HG03575 (cell line): ENCODE results near the gene IQSEC1.

Experiments
- ATAC-seq: cut with Tn5 transposase; IDR thresholded peaks from one replicate; pipeline ENCODE4 v1.9.1; 2021; ENCODE audit not compliant: unreplicated experiment, insufficient number of reproducible peaks, low FRiP score; ENCODE audit errors: extremely low read depth

IQSEC1 gene

GRCh38 chr3:12995389-12996180, 77.6 kb downstream of the IQSEC1 start:
- ATAC-seq: no peak

- no peak for ATAC-seq
Measured at GRCh38 chr3:12994607-12995388, 78.4 kb downstream of the IQSEC1 start.

DNA sequence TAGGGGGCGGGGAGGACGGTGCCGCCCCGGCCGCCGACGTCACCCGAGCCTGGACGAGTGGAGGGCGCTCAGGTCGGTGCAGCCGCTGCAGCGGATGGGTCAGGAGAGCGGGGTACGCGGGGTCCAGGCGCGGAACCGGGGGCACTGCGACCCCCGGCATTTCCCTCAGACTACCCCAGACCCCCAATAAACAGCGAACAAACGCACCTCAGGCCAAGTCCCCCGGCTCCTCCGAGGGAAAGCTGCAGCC, 78.9 kb downstream of the IQSEC1 start:
- no peak for ATAC-seq

- no peak for ATAC-seq
Measured at GRCh38 chr3:12993517-12994356, 79.5 kb downstream of the IQSEC1 start.

GRCh38 chr3:12992629-12993516, 80.4 kb downstream of the IQSEC1 start:
- ATAC-seq: no peak

DNA sequence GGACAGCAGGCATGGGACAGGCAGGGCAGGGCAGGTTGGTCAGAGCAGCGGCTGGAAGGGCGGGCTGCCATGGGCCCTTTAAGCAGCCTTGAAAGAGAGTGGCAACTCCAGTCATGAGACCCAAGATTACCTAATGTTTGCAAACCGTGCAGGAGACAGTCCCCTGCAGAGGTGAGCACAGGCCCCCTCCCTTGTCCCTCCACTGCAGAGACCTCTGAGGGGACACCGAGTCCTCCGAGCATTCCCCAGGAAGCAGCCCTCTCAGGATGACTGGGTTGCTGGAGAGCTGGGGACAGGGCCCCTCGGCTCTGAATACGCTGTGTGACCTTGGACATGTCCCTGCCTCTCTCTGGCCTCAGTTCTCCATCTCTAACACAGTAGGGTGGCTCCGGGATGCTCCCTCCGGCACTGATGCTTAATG, 81.4 kb downstream of the IQSEC1 start:
- no peak for ATAC-seq

GRCh38 chr3:12991481-12991837, 81.8 kb downstream of the IQSEC1 start:
- no peak for ATAC-seq

DNA sequence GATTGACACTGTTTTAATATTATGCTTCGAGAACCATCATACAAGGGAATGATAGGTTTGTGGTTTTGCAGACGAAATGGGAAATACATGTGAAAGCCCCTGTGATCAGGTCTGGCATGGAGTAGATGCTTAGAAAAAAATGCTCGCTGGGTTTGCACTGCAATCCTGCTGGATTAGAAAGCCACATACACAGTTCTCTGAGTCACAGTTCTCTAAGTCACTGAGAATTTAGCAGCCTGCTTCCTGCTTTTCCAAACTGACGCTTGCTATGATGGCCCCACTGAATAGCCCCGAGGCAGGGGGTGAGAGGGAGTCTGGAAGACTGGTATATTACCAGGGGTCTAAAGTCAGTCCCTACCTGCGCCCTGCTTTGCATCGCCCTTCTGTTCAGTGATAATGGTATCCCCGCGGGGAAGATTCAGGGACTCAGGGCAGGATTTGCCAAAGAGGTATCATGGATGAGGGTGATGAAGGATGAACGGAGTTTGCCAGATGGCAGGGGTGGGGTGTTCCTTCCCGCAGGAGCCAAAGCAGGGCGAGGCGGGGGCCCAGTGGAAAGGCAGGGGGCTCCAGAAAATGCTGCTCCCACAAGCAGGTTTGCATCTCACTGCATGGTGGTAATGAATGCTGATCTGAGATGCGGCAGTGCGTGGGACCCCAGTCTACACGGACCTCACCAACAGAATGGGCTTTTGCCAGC, 82.3 kb downstream of the IQSEC1 start:
- ATAC-seq: no peak

DNA sequence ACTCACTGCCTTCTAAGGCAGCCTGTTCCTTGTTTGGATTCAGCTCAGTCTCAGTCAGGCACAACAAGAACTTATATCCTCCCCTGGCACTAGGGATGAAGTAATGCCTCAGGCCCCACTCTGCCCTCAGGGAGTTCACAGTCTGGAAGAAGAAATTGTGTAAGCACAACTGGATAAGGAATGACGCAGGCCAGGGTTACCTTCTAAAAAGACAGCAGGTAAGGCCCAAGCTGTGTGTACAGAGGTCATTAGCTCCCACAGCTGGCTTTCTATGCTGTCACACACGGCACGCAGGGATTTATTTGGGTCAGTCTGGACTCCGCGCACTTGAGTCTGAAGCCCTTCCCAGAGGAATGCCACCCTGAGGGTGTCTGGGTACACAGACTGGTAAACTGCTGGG, 82.9 kb downstream of the IQSEC1 start:
- ATAC-seq: no peak

DNA sequence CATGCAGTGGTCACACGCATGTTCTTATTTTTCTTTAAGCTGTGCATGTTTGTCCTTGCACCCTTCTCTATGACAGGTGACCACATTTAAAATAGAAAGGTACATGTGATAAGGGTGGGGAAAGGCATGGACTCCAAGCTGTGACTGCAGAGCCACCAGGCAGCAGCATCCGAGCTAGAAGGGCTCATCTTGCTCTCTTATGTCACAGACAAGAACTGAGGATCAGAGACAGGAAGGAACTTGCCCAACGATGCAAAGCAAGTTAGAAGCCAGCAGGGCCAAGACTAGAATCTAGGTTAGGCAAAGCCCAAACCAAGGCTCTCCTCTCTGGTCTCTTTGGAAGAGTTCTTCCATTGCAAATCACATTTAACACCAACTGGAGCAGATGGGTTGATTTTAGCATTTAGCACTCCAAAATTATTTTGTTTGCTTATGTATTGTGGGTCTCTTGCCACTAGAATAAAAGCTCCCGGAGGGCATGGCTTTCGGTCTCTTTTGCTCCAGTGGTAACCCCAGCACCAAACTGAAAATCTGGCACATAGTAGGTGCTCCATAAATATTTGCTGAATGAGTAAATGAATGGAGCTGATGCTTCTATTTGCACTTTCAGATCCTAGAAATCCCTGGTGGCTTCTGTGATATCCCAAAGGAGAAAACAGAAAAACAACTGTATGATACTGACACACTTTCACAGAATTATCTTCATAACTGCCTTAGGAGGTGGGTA, 84.3 kb downstream of the IQSEC1 start:
- no peak for ATAC-seq

GRCh38 chr3:12987602-12988001, 85.6 kb downstream of the IQSEC1 start:
- ATAC-seq: no peak

GRCh38 chr3:12986986-12987385, 86.2 kb downstream of the IQSEC1 start:
- no peak for ATAC-seq

- no peak for ATAC-seq
Measured at GRCh38 chr3:12986521-12986920, 86.7 kb downstream of the IQSEC1 start.

GRCh38 chr3:12986031-12986430, 87.2 kb downstream of the IQSEC1 start:
- ATAC-seq: no peak

GRCh38 chr3:12985148-12985547, 88.1 kb downstream of the IQSEC1 start:
- ATAC-seq: no peak

DNA sequence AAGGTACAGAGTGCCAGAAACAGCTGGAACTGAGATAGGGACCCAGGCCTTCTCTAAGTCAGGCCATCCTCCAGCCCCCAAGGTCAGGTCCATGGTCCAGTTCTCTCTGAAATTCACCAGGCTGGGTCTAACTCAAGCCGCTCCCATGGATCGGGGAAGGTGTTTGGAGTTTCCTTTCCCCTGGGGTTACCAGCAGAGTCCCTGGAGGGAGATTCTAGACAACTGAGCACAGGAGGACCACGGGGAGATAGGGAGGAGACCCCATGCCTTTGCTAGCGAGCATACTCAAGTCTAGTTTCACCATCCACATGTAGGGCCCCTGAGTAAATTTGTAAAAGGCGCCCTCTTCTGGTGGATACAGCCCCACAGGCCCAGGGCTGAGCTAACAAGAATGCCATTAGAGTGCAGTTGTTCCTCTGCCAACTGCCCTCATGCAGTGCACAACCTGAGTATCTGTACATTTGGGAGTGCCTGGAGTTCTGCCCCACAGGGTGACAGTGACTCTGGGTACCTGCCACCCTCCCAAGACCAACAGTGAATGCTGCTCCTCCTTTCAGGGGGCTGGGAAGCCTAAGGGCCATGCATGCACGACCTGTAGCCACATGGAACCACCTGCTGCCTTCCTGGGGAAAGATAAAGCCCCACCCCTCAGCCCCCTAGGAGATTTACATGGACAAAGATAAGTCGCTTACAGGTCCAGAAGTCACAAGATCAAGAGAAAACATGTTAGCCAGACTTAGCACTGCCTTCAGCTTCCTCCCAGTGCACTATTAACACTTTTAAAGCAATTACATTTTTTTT, 89.0 kb downstream of the IQSEC1 start:
- ATAC-seq: no peak

DNA sequence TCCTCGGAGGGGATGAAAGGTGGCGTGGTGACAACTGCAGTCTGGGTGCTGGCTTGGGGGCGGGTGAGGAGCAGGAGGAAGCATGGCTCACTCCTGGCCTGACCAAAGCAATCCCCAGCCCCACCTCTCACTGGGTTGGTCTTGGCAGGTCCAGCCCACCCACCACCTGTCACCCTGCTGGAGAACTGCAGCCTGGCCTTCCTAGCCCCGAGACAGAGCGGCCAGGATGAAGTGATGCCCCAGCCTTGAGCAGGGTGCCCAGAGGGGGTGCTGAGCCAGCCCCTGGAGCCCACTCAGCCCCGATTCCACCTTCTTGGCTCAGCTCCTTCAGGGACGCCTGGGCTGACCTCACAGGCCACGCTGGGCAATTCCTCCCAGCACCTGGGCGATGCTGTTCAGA, 89.9 kb downstream of the IQSEC1 start:
- ATAC-seq: no peak
